H1 (cell line): Measurements from ENCODE around the gene ADPGK. TPM values are rescaled to one million over a fixed set of nuclear protein-coding genes. Genes with fewer than 3 reads are reported as not detected.

Experiments
- CTCF ChIA-PET: fragments of 300-600 bp; sonication (Branson Sonifier 250); formaldehyde crosslinking; loops from one replicate; lab custom pipeline; 2021; ENCODE audit not compliant: partially characterized antibody; lab: Charles Lee
- POLR2A ChIA-PET: fragments of 300-600 bp; sonication (Branson Sonifier 250); formaldehyde crosslinking; loops from one replicate; lab custom pipeline; 2021; ENCODE audit warnings: inconsistent platforms; ENCODE audit not compliant: partially characterized antibody; lab: Charles Lee
- DNase-seq, 2 experiments: peaks; one replicate each; pipeline versions ENCODE4 v3.0.0 to v3.0.0-alpha.2; 2010 to 2022; ENCODE audit warnings: low spot score in 2 of 2, low read depth in 1 of 2, mixed read lengths in 1 of 2
- FAIRE-seq: peaks from 2 replicates; lab custom pipeline; 2011; peaks lifted over from hg19 to GRCh38; lab: Jason Lieb, UNC
- H2AFZ ChIP-seq: 2 replicates; pipeline ENCODE4 v1.8.1; 2012; ENCODE audit warnings: low read length, inconsistent platforms
- H2AK5ac ChIP-seq: 2 replicates; pipeline ENCODE4 v1.6.1; 2013; ENCODE audit warnings: low read depth, low read length
- H2BK120ac ChIP-seq: replicated peaks from 2 replicates; pipeline ENCODE3; 2013; ENCODE audit warnings: low read depth, low read length, inconsistent platforms
- H2BK12ac ChIP-seq: 2 replicates; pipeline ENCODE4 v1.6.1; 2013; ENCODE audit warnings: low read depth, low read length
- H2BK15ac ChIP-seq: 2 replicates; pipeline ENCODE4 v1.6.1; 2013; ENCODE audit warnings: low read length
- H2BK20ac ChIP-seq: 2 replicates; pipeline ENCODE4 v1.6.1; 2013; ENCODE audit warnings: low read length
- H2BK5ac ChIP-seq: 2 replicates; pipeline ENCODE4 v1.6.1; 2013; ENCODE audit warnings: low read depth, low read length
- H3K14ac ChIP-seq: 2 replicates; pipeline ENCODE4 v1.6.1; 2013; ENCODE audit warnings: inconsistent platforms; ENCODE audit not compliant: insufficient read length
- H3K18ac ChIP-seq: 2 replicates; pipeline ENCODE4 v1.6.1; 2013; ENCODE audit warnings: low read length; ENCODE audit errors: extremely low read depth
- H3K23ac ChIP-seq: 2 replicates; pipeline ENCODE4 v1.6.1; 2013; ENCODE audit warnings: inconsistent platforms; ENCODE audit not compliant: insufficient read length
- H3K23me2 ChIP-seq: 2 replicates; pipeline ENCODE4 v1.6.1; 2013; ENCODE audit warnings: low read depth, low read length
- H3K27ac ChIP-seq: 2 replicates; pipeline ENCODE4 v1.6.1; 2011; ENCODE audit warnings: low read depth, low read length, inconsistent platforms
- H3K27me3 ChIP-seq, 4 experiments: replicated peaks in 1 of 4; 1 replicate in 1 of 4; 2 replicates in 3 of 4; pipeline versions ENCODE4 v1.6.1 to v1.8.1; 2011 to 2013; ENCODE audit warnings: low read length in 3 of 4, mild to moderate bottlenecking in 3 of 4, inconsistent platforms in 2 of 4, mixed read lengths in 2 of 4, moderate library complexity in 1 of 4; ENCODE audit not compliant: control insufficient read depth in 3 of 4, insufficient read depth in 3 of 4; ENCODE audit errors: extremely low read depth in 1 of 4
- H3K36me3 ChIP-seq, 4 experiments: 2 replicates each; pipeline versions ENCODE4 v1.6.1 to v1.8.1; 2011 to 2013; ENCODE audit warnings: mild to moderate bottlenecking in 4 of 4, low read length in 3 of 4, moderate library complexity in 2 of 4, control low read depth in 1 of 4, inconsistent platforms in 1 of 4; ENCODE audit not compliant: insufficient read depth in 4 of 4, control insufficient read depth in 2 of 4
- H3K4ac ChIP-seq: replicated peaks from 2 replicates; pipeline ENCODE3; 2013; ENCODE audit warnings: low read length, low read depth, mixed read lengths, inconsistent platforms; ENCODE audit not compliant: insufficient read length
- H3K4me1 ChIP-seq, 4 experiments: replicated peaks in 1 of 4; 1 replicate in 1 of 4; 2 replicates in 3 of 4; pipeline versions ENCODE4 v1.6.1 to v1.8.1; 2011 to 2013; ENCODE audit warnings: low read length in 3 of 4, inconsistent platforms in 2 of 4, mixed read lengths in 1 of 4; ENCODE audit not compliant: insufficient read depth in 4 of 4, control insufficient read depth in 3 of 4
- H3K4me2 ChIP-seq, 2 experiments: 2 replicates each; pipeline versions ENCODE4 v1.6.1 to v1.8.1; 2011 to 2013; ENCODE audit warnings: low read depth in 2 of 2, low read length in 2 of 2, control low read depth in 1 of 2, inconsistent platforms in 1 of 2, mild to moderate bottlenecking in 1 of 2; ENCODE audit not compliant: insufficient read depth in 1 of 2
- H3K4me3 ChIP-seq, 4 experiments: fragments of 200-600, 300-600 bp in 1 of 4; sonication (generic), shearing (Covaris generic), sonication (Bioruptor Twin) in 1 of 4; 2 replicates each; pipeline versions ENCODE4 v1.5.1 to v1.8.1; 2011 to 2016; ENCODE audit warnings: low read length in 4 of 4, low read depth in 3 of 4, control low read depth in 2 of 4, inconsistent platforms in 2 of 4, mild to moderate bottlenecking in 2 of 4, mixed read lengths in 1 of 4, moderate library complexity in 1 of 4; ENCODE audit not compliant: insufficient read depth in 2 of 4; ENCODE audit errors: extremely low read depth in 1 of 4
- H3K56ac ChIP-seq: replicated peaks from 2 replicates; pipeline ENCODE3; 2013; ENCODE audit warnings: low read depth, mild to moderate bottlenecking, mixed read lengths, low read length, inconsistent platforms; ENCODE audit not compliant: insufficient read length
- H3K79me1 ChIP-seq: 2 replicates; pipeline ENCODE4 v1.6.1; 2013; ENCODE audit warnings: low read depth, low read length, control low read depth
- H3K79me2 ChIP-seq, 2 experiments: 2 replicates each; pipeline versions ENCODE4 v1.6.1 to v1.8.1; 2012 to 2013; ENCODE audit warnings: low read length in 2 of 2, mild to moderate bottlenecking in 2 of 2, inconsistent platforms in 1 of 2; ENCODE audit not compliant: insufficient read depth in 2 of 2, control insufficient read depth in 1 of 2
- H3K9ac ChIP-seq, 4 experiments: replicated peaks in 1 of 4; 1 replicate in 1 of 4; 2 replicates in 3 of 4; pipeline versions ENCODE4 v1.6.1 to v1.8.1; 2011 to 2013; ENCODE audit warnings: low read depth in 3 of 4, low read length in 3 of 4, control low read depth in 2 of 4, mild to moderate bottlenecking in 2 of 4, moderate library complexity in 2 of 4, inconsistent platforms in 1 of 4; ENCODE audit errors: extremely low read depth in 1 of 4
- H3K9me3 ChIP-seq, 2 experiments: 2 replicates each; pipeline versions ENCODE4 v1.6.1 to v1.8.1; 2012 to 2013; ENCODE audit warnings: mild to moderate bottlenecking in 2 of 2, moderate library complexity in 2 of 2, control low read depth in 1 of 2, inconsistent platforms in 1 of 2, low read depth in 1 of 2, low read length in 1 of 2, mixed read lengths in 1 of 2; ENCODE audit not compliant: insufficient read depth in 2 of 2
- H4K20me1 ChIP-seq, 2 experiments: replicated peaks in 1 of 2; 2 replicates each; pipeline versions ENCODE3 to v1.8.1; 2011 to 2013; ENCODE audit warnings: inconsistent platforms in 2 of 2, low read length in 2 of 2, mild to moderate bottlenecking in 1 of 2; ENCODE audit not compliant: insufficient read depth in 2 of 2, control insufficient read depth in 1 of 2
- H4K5ac ChIP-seq: 2 replicates; pipeline ENCODE4 v1.6.1; 2013; ENCODE audit warnings: low read length, low read depth, mixed read lengths, inconsistent platforms; ENCODE audit not compliant: insufficient read length
- H4K8ac ChIP-seq: 2 replicates; pipeline ENCODE4 v1.8.0; 2013; ENCODE audit warnings: mild to moderate bottlenecking, moderate library complexity, low read length, inconsistent platforms; ENCODE audit not compliant: insufficient read depth; ENCODE audit errors: extremely low read depth
- H4K91ac ChIP-seq: replicated peaks from 2 replicates; pipeline ENCODE3; 2013; ENCODE audit warnings: low read length, mixed read lengths, inconsistent platforms; ENCODE audit not compliant: insufficient read length
- CTCF ChIP-seq, 3 experiments: IDR thresholded peaks; 1 replicate in 2 of 3; 2 replicates in 1 of 3; pipeline versions ENCODE4 v1.5.1 to v1.6.1; 2011; ENCODE audit warnings: low read length in 3 of 3, mild to moderate bottlenecking in 3 of 3, inconsistent platforms in 2 of 3, low read depth in 1 of 3, moderate library complexity in 1 of 3; ENCODE audit not compliant: insufficient read depth in 1 of 3; ENCODE audit errors: control extremely low read depth in 1 of 3
- EP300 ChIP-seq, 2 experiments: IDR thresholded peaks; 1 replicate in 1 of 2; 2 replicates in 1 of 2; pipeline ENCODE4 v1.6.1; 2011 to 2012; ENCODE audit warnings: low read depth in 2 of 2, low read length in 2 of 2, mild to moderate bottlenecking in 2 of 2, borderline replicate concordance in 1 of 2, inconsistent platforms in 1 of 2, moderate library complexity in 1 of 2
- FOSL1 ChIP-seq: IDR thresholded peaks from 2 replicates; pipeline ENCODE4 v1.6.1; 2011; ENCODE audit warnings: mild to moderate bottlenecking, low read depth, low read length, moderate library complexity; ENCODE audit not compliant: insufficient read depth
- HDAC6 ChIP-seq: IDR thresholded peaks from one replicate; pipeline ENCODE4 v1.7.1; 2012; ENCODE audit warnings: low read depth, mild to moderate bottlenecking, inconsistent platforms, low read length, moderate library complexity
- KDM1A ChIP-seq: fragments of 200-600, 300-600 bp; sonication (generic); IDR thresholded peaks from 2 replicates; pipeline ENCODE4 v1.7.1; 2016; ENCODE audit warnings: mild to moderate bottlenecking, low read length, borderline replicate concordance
- SIRT6 ChIP-seq: IDR thresholded peaks from one replicate; pipeline ENCODE4 v1.7.1; 2012; ENCODE audit warnings: low read length, inconsistent platforms
- TBP ChIP-seq: IDR thresholded peaks from 2 replicates; pipeline ENCODE4 v1.6.1; 2011; ENCODE audit warnings: low read depth, low read length, improper control_type of control experiment
- ZNF274 ChIP-seq: IDR thresholded peaks from 2 replicates; pipeline ENCODE4 v1.7.0; 2012; ENCODE audit warnings: low read length, borderline replicate concordance; ENCODE audit errors: extremely low read depth
- WGBS, 2 experiments: shearing (Covaris generic) in 1 of 2; methylation state at CpG; one replicate each; pipeline versions ENCODE4 v1.1.6 to v1.1.7; 2013 to 2015; ENCODE audit warnings: low lambda C conversion rate in 2 of 2, mixed read lengths in 2 of 2, inconsistent platforms in 1 of 2, low coverage in 1 of 2, missing lambda C conversion rate in 1 of 2; ENCODE audit not compliant: insufficient replicate concordance in 2 of 2, insufficient coverage in 1 of 2, insufficient read length in 1 of 2; ENCODE audit errors: extremely low coverage in 1 of 2, missing lambda C conversion rate in 1 of 2; 5-methylcytosine and 5-hydroxymethylcytosine counted together
- polyA plus RNA-seq, 7 experiments: library from polyadenylated mRNA; depleted of rRNA in 3 of 7; stranded (reverse) in 5 of 7; unstranded in 2 of 7; fragments of >200 nt in 5 of 7; fragments of 200-250 nt in 2 of 7; gene quantifications; 1 replicate in 5 of 7; 2 replicates in 1 of 7; 4 replicates in 1 of 7; pipeline versions ENCODE4 v1.2.1 to v1.2.3, GENCODE V29; 2011 to 2013; ENCODE audit warnings: missing spikeins in 2 of 7, mixed read lengths in 2 of 7
- total RNA-seq: library from RNA; stranded (reverse); fragmentation: NEBNext Ultra II Directional; extraction: Animal tissue kit (Norgen Biotek cat#: 25700); gene quantifications from 2 replicates; pipeline ENCODE4 v1.2.1, GENCODE V29; 2021

Gene ADPGK
- total and polyA plus RNA-seq, 2 of the 8 experiments (the other 6 are each of a cell fraction or from before 2014, with no cell fraction given) = 32.2 to 38.2 TPM

GRCh38 chr15:72778796-72779195 is 4.8 kb downstream of the ADPGK start:
- Histone ChIP-seq H3K9me3 (no peaks in the 10 kb centered on the region), H3K27me3 (no peaks in the 10 kb centered on the region), H3K4me3 (no peak overlapping the region), H3K79me1 (no peaks in the 10 kb centered on the region; the same call in 1 of the 2 replicates), H4K8ac (no peak overlapping the region), H2AFZ (no peak overlapping the region), H3K23ac (no peak overlapping the region), H3K23me2 (peaks cover 6% of the 10 kb centered on the region), H3K79me2 (peaks cover 0 to 65% of the 10 kb centered on the region in 2 experiments; a peak in 3 of 4 replicates), H2BK12ac (no peak overlapping the region), H4K20me1 (peaks cover 0 to 3% of the 10 kb centered on the region in 2 experiments), H3K27ac (no peak overlapping the region), H3K4ac (no peak overlapping the region), H2BK20ac (no peak overlapping the region), H3K14ac (no peak overlapping the region), H2BK15ac (no peak overlapping the region), H2AK5ac (no peak overlapping the region), H4K5ac (no peak overlapping the region), H4K91ac (no peak overlapping the region), H3K18ac (no peak overlapping the region), H3K4me1 (peaks cover 0 to 8% (median 2%) of the 10 kb centered on the region in 4 experiments; a peak in 3 of 7 replicates), H3K4me2 (no peak overlapping the region), H2BK5ac (no peak overlapping the region), H3K56ac (no peak overlapping the region), H3K9ac (no peak overlapping the region), H3K36me3 (peaks cover 0 to 7% (median 5%) of the 10 kb centered on the region in 4 experiments; a peak in 5 of 8 replicates), H2BK120ac (no peak overlapping the region)
- ChIA-PET POLR2A (no interaction called here), CTCF (interaction anchor here (0.6 to 1.5 kb wide), 4 partner anchors 16 to 465 kb away, joined by 3 to 4 read pairs (median 4); no protein-coding TSS in a partner anchor)
- WGBS, 2 experiments = 90% methylated on average over 6 of the region's 6 CpGs; no CpG with 5 or more reads in 1 of the 2 experiments
- DNase-seq = no peak
- no peak for FAIRE-seq
- TF ChIP-seq CTCF (IDR thresholded peaks at IDR 0.05; ENCODE audit: control extremely low read depth in 1 of 3, insufficient read depth in 1 of 3, low read depth in 1 of 3, low read length in 3 of 3) = no peak
- no peak for TF ChIP-seq SIRT6
- no peak for TF ChIP-seq KDM1A
- TF ChIP-seq HDAC6 = no peak
- TF ChIP-seq EP300 (IDR thresholded peaks at IDR 0.05; ENCODE audit: borderline replicate concordance in 1 of 2, low read depth in 2 of 2, low read length in 2 of 2) = no peak
- TF ChIP-seq FOSL1 = no peak
- TF ChIP-seq ZNF274 = no peak
- no peak for TF ChIP-seq TBP
